H9 (cell line): Measurements from ENCODE around the gene DUSP16. TPM values are rescaled to one million over a fixed set of nuclear protein-coding genes. Genes with fewer than 3 reads are reported as not detected.

Source experiments
- DNase-seq: peaks from one replicate; pipeline ENCODE4 v3.0.0-alpha.2; 2017
- H2AFZ ChIP-seq: one replicate; pipeline ENCODE4 v1.6.1; 2013; ENCODE audit warnings: mild to moderate bottlenecking, low read length, control low read depth, moderate library complexity
- H2AK5ac ChIP-seq: 2 replicates; pipeline ENCODE4 v1.6.1; 2013; ENCODE audit warnings: low read length, control low read depth, mixed read lengths; ENCODE audit not compliant: insufficient read length
- H2BK120ac ChIP-seq: one replicate; pipeline ENCODE4 v1.6.1; 2013; ENCODE audit warnings: low read depth, mild to moderate bottlenecking, low read length, control low read depth, inconsistent platforms; ENCODE audit not compliant: poor library complexity, severe bottlenecking
- H2BK12ac ChIP-seq: 2 replicates; pipeline ENCODE4 v1.6.1; 2013; ENCODE audit warnings: low read length, control low read depth, mixed read lengths, low read depth; ENCODE audit not compliant: insufficient read length
- H2BK15ac ChIP-seq: 2 replicates; pipeline ENCODE4 v1.6.1; 2013; ENCODE audit warnings: low read depth, low read length, control low read depth
- H2BK20ac ChIP-seq: one replicate; pipeline ENCODE4 v1.6.1; 2013; ENCODE audit warnings: low read depth, mild to moderate bottlenecking, low read length, control low read depth, inconsistent platforms; ENCODE audit not compliant: poor library complexity, severe bottlenecking
- H2BK5ac ChIP-seq: 2 replicates; pipeline ENCODE4 v1.6.1; 2013; ENCODE audit warnings: low read length, control low read depth, mixed read lengths; ENCODE audit not compliant: insufficient read length
- H3K14ac ChIP-seq: 2 replicates; pipeline ENCODE4 v1.6.1; 2013; ENCODE audit warnings: low read length, control low read depth; ENCODE audit not compliant: insufficient read depth
- H3K18ac ChIP-seq: 2 replicates; pipeline ENCODE4 v1.6.1; 2013; ENCODE audit warnings: low read depth, mild to moderate bottlenecking, mixed read lengths, low read length, control low read depth; ENCODE audit not compliant: insufficient read length
- H3K23ac ChIP-seq: 2 replicates; pipeline ENCODE4 v1.6.1; 2013; ENCODE audit warnings: low read length, control low read depth, mixed read lengths, low read depth; ENCODE audit not compliant: insufficient read length
- H3K23me2 ChIP-seq: 2 replicates; pipeline ENCODE4 v1.6.1; 2013; ENCODE audit warnings: low read depth, mild to moderate bottlenecking, mixed read lengths, low read length, control low read depth; ENCODE audit not compliant: insufficient read length, poor library complexity, severe bottlenecking
- H3K27ac ChIP-seq: 2 replicates; pipeline ENCODE4 v1.5.1; 2013; ENCODE audit warnings: low read length, control low read depth, mixed read lengths, low read depth; ENCODE audit not compliant: insufficient read length
- H3K27me3 ChIP-seq: 2 replicates; pipeline ENCODE4 v1.6.1; 2013; ENCODE audit warnings: low read length, control low read depth, inconsistent platforms; ENCODE audit not compliant: insufficient read depth
- H3K4ac ChIP-seq: 2 replicates; pipeline ENCODE4 v1.6.1; 2013; ENCODE audit warnings: low read depth, mild to moderate bottlenecking, control low read depth, inconsistent platforms, low read length, moderate library complexity
- H3K4me1 ChIP-seq: 2 replicates; pipeline ENCODE4 v1.6.1; 2013; ENCODE audit warnings: low read length, control low read depth, inconsistent platforms; ENCODE audit not compliant: insufficient read depth
- H3K4me2 ChIP-seq: 2 replicates; pipeline ENCODE4 v1.6.1; 2013; ENCODE audit warnings: low read length, control low read depth, mixed read lengths; ENCODE audit not compliant: insufficient read length, insufficient read depth
- H3K56ac ChIP-seq: 2 replicates; pipeline ENCODE4 v1.6.1; 2013; ENCODE audit warnings: low read depth, mild to moderate bottlenecking, mixed read lengths, low read length, control low read depth; ENCODE audit not compliant: insufficient read length
- H3K79me1 ChIP-seq: 2 replicates; pipeline ENCODE4 v1.6.1; 2013; ENCODE audit warnings: low read depth, mild to moderate bottlenecking, moderate library complexity, low read length, control low read depth, inconsistent platforms; ENCODE audit not compliant: insufficient read depth, poor library complexity, severe bottlenecking
- H3K79me2 ChIP-seq: 2 replicates; pipeline ENCODE4 v1.6.1; 2013; ENCODE audit warnings: low read length, control low read depth, inconsistent platforms; ENCODE audit not compliant: insufficient read depth
- H3K9ac ChIP-seq: 2 replicates; pipeline ENCODE4 v1.6.1; 2013; ENCODE audit warnings: low read length, control low read depth, mixed read lengths; ENCODE audit not compliant: insufficient read length; ENCODE audit errors: extremely low read depth
- H3K9me3 ChIP-seq: one replicate; pipeline ENCODE4 v1.6.1; 2013; ENCODE audit warnings: low read depth, low read length, inconsistent platforms; ENCODE audit not compliant: control insufficient read depth
- H3T11ph ChIP-seq: one replicate; pipeline ENCODE4 v1.6.1; 2013; ENCODE audit warnings: mild to moderate bottlenecking, low read length, control low read depth, inconsistent platforms
- H4K20me1 ChIP-seq: one replicate; pipeline ENCODE4 v1.6.1; 2013; ENCODE audit not compliant: control insufficient read depth, insufficient read length, insufficient read depth
- H4K5ac ChIP-seq: 2 replicates; pipeline ENCODE4 v1.6.1; 2013; ENCODE audit warnings: low read depth, mild to moderate bottlenecking, mixed read lengths, low read length, control low read depth; ENCODE audit not compliant: insufficient read length
- H4K8ac ChIP-seq: replicated peaks from 2 replicates; pipeline ENCODE4 v1.6.1; 2013; ENCODE audit warnings: low read length, control low read depth, mixed read lengths, low read depth; ENCODE audit not compliant: insufficient read length
- H4K91ac ChIP-seq: 2 replicates; pipeline ENCODE4 v1.6.1; 2013; ENCODE audit warnings: low read depth, mild to moderate bottlenecking, moderate library complexity, mixed read lengths, low read length, control low read depth; ENCODE audit not compliant: insufficient read length
- H3K27ac Mint-ChIP-seq, 3 experiments: 2 replicates in 2 of 3; 3 replicates in 1 of 3; pipeline ENCODE4 v1.8.0; 2020 to 2021; ENCODE audit warnings: mixed read lengths in 3 of 3, mild to moderate bottlenecking in 1 of 3, moderate library complexity in 1 of 3
- H3K27me3 Mint-ChIP-seq: 2 replicates; pipeline ENCODE4 v1.8.0; 2021; ENCODE audit warnings: low read depth, mild to moderate bottlenecking, moderate library complexity, mixed read lengths
- H3K36me3 Mint-ChIP-seq, 3 experiments: 2 replicates in 2 of 3; 3 replicates in 1 of 3; pipeline ENCODE4 v1.8.0; 2020 to 2021; ENCODE audit warnings: low read depth in 3 of 3, mixed read lengths in 3 of 3; ENCODE audit not compliant: insufficient read depth in 1 of 3
- H3K4me1 Mint-ChIP-seq, 2 experiments: 2 replicates each; pipeline ENCODE4 v1.8.0; 2020; ENCODE audit warnings: mixed read lengths in 2 of 2
- H3K4me3 Mint-ChIP-seq, 2 experiments: 2 replicates in 1 of 2; 3 replicates in 1 of 2; pipeline ENCODE4 v1.8.0; 2020 to 2021; ENCODE audit warnings: mild to moderate bottlenecking in 2 of 2, mixed read lengths in 2 of 2, moderate library complexity in 1 of 2
- H3K9me3 Mint-ChIP-seq, 2 experiments: 2 replicates in 1 of 2; 3 replicates in 1 of 2; pipeline ENCODE4 v1.8.0; 2020; ENCODE audit warnings: mild to moderate bottlenecking in 2 of 2, mixed read lengths in 2 of 2, moderate library complexity in 1 of 2
- total RNA-seq: library from RNA; stranded (reverse); gene quantifications from 2 replicates; pipeline ENCODE4 v1.2.1, GENCODE V29; 2021
- TF ChIP-seq, protein P1 (sequence below): fragments of 200-600 bp; sonication (generic); conservative IDR thresholded peaks from 3 replicates; pipeline ENCODE4 v1.8.0; 2021; ENCODE audit warnings: antibody characterized with exemption, mild to moderate bottlenecking

The DUSP16 gene
- total RNA-seq, 1 experiment from 2014 or later: 64.0 TPM

DNA sequence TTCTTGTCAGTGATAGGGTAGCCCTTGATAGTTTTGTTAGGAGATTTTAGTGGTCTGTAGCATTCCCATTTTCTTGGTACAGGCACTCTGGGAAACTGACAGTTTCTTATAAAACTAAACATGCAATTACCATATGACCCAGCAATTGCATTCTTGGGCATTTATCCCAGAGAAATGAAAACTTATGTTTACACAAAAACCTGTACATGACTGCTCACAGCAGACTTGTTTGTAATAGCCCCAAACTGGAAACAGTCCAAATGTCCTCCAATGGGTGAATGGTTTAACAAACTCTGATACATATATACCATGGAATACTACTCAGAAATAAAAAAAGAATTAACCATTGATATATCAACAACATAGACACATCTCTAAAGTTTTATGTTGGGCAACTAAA is 130.3 kb downstream of the DUSP16 start:
- Histone ChIP-seq H3K56ac (no peak overlapping the region), H3K14ac (no peak overlapping the region), H4K5ac (no peak overlapping the region), H3K18ac (no peak overlapping the region), H2BK5ac (no peak overlapping the region), H3K27ac (no peak overlapping the region), H3K4ac (no peak overlapping the region), H2AFZ (no peak overlapping the region), H4K20me1 (no peaks in the 10 kb centered on the region), H4K8ac (no peak overlapping the region), H3K27me3 (no peaks in the 10 kb centered on the region), H3K9me3 (no peaks in the 10 kb centered on the region), H3T11ph (no peak overlapping the region), H2BK15ac (no peak overlapping the region), H3K23me2 (no peaks in the 10 kb centered on the region), H2BK12ac (no peak overlapping the region), H3K4me1 (no peaks in the 10 kb centered on the region), H3K79me1 (no peaks in the 10 kb centered on the region), H2BK120ac (no peak overlapping the region), H3K23ac (no peak overlapping the region), H2AK5ac (no peak overlapping the region), H4K91ac (no peak overlapping the region), H2BK20ac (no peak overlapping the region), H3K9ac (no peak overlapping the region), H3K79me2 (no peaks in the 10 kb centered on the region), H3K4me2 (no peak overlapping the region)
- H3K4me3 Mint-ChIP-seq: no peak overlapping the region
- no peak for DNase-seq
- H3K27me3 Mint-ChIP-seq: no peaks in the 10 kb centered on the region
- H3K4me1 Mint-ChIP-seq: peaks cover 2 to 6% of the 10 kb centered on the region in 2 experiments; a peak in 3 of 4 replicates
- TF ChIP-seq, protein P1, sequence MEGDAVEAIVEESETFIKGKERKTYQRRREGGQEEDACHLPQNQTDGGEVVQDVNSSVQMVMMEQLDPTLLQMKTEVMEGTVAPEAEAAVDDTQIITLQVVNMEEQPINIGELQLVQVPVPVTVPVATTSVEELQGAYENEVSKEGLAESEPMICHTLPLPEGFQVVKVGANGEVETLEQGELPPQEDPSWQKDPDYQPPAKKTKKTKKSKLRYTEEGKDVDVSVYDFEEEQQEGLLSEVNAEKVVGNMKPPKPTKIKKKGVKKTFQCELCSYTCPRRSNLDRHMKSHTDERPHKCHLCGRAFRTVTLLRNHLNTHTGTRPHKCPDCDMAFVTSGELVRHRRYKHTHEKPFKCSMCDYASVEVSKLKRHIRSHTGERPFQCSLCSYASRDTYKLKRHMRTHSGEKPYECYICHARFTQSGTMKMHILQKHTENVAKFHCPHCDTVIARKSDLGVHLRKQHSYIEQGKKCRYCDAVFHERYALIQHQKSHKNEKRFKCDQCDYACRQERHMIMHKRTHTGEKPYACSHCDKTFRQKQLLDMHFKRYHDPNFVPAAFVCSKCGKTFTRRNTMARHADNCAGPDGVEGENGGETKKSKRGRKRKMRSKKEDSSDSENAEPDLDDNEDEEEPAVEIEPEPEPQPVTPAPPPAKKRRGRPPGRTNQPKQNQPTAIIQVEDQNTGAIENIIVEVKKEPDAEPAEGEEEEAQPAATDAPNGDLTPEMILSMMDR: no peak
- no peaks in the 10 kb centered on the region; a peak in 1 of 5 replicates for H3K9me3 Mint-ChIP-seq
- H3K27ac Mint-ChIP-seq: peak overlapping the region in 1 of 3 experiments; percentile 46; a peak in 1 of 7 replicates
- peaks cover 6 to 11% (median 11%) of the 10 kb centered on the region in 3 experiments for H3K36me3 Mint-ChIP-seq
